ENCODE measurements around the gene TULP4. TPM values are rescaled to one million over a fixed set of nuclear protein-coding genes. Genes with fewer than 3 reads are reported as not detected.
"Not testable (repeated sequence)": the region's sequence is repeated elsewhere in the genome, so short reads cannot be mapped to it uniquely, and the experiment has no call there.

TULP4 gene
- total RNA-seq, 2 donors from 2014 or later, result 111 to 119 TPM

DNA sequence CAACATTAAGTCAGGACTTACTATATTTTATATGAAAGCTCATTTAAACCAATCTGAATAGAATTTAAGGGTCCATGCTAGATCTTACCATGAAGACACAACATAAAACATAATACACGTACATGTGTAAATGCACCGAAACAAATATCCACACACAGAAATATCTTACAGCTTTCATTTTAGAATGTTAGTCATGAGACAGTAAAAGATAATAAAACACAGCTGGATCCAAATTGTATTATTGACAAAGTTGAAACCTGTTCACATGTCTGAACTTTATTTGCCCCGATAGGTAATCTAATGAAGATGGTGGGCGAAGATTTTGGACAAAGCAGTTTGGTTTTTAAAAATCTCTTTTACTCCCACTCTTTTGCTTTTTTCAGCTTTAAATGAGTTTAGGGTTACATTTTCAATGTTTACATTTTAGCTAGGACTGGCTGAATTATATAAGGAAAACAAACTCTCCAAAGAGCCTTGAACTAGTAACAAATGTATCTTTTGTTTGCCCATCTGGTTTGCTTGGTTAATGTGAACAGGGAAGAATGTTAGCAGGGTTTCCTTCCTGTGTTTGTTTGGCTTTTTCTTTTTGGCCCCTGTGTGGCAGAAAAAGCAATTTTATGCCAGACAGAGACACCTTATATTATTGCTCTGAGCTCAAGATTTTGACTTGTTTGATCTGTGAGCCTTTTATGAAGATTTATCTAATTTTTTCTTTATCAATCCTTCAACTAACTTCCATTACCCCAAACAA lies 242.5 kb downstream of the TULP4 start:
- H3K4me3 ChIP-seq, result no peak overlapping the region
- H3K27ac ChIP-seq, result peak overlapping the region in 1 of 2 donors; percentile 54
- DNase-seq (ENCODE audit: low spot score), result no peak
- H3K36me3 ChIP-seq, result no peaks in the 10 kb centered on the region
- no peaks in the 10 kb centered on the region for H3K9me3 ChIP-seq
- H3K27me3 ChIP-seq (replicated peaks; ENCODE audit: insufficient read depth), result no peaks in the 10 kb centered on the region
- intact Hi-C loops (cut with DNase I), result no loop called here
- no peak for TF ChIP-seq POLR2AphosphoS5 (IDR thresholded peaks at IDR 0.05)
- TF ChIP-seq, protein P1, sequence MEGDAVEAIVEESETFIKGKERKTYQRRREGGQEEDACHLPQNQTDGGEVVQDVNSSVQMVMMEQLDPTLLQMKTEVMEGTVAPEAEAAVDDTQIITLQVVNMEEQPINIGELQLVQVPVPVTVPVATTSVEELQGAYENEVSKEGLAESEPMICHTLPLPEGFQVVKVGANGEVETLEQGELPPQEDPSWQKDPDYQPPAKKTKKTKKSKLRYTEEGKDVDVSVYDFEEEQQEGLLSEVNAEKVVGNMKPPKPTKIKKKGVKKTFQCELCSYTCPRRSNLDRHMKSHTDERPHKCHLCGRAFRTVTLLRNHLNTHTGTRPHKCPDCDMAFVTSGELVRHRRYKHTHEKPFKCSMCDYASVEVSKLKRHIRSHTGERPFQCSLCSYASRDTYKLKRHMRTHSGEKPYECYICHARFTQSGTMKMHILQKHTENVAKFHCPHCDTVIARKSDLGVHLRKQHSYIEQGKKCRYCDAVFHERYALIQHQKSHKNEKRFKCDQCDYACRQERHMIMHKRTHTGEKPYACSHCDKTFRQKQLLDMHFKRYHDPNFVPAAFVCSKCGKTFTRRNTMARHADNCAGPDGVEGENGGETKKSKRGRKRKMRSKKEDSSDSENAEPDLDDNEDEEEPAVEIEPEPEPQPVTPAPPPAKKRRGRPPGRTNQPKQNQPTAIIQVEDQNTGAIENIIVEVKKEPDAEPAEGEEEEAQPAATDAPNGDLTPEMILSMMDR (IDR thresholded peaks at IDR 0.05), result no peak
- no peak for TF ChIP-seq POLR2A (IDR thresholded peaks at IDR 0.05)
- WGBS, result 54% methylated on average over 4 of the region's 4 CpGs
- H3K4me1 ChIP-seq (replicated peaks), result no peaks in the 10 kb centered on the region

DNA sequence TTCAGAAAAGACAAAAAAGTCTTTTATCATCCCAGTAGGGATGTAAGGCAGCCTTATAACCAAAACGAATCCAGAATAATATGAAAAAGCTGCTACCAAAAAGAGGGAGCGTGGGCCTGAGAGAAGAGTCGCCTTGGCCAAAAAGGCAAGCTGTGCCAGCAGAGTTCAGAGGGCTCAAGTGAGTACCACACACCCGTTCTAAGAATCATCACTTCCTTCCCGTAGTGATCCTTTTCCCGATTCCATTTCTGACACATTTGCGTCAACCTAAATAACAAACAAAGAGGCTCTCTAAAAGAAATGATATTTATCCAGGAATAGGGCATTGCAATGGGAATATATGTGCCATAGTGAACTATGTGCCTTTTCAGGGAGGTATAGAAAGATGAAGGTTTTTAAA lies 243.8 kb downstream of the TULP4 start:
- Histone ChIP-seq H3K4me1 (replicated peaks) (peaks cover 3% of the 10 kb centered on the region), H3K27me3 (replicated peaks; ENCODE audit: insufficient read depth) (no peaks in the 10 kb centered on the region), H3K9me3 (no peaks in the 10 kb centered on the region), H3K36me3 (no peaks in the 10 kb centered on the region), H3K4me3 (no peak overlapping the region), H3K27ac (no peak overlapping the region)
- TF ChIP-seq, protein P1 (IDR thresholded peaks at IDR 0.05), result no peak
- TF ChIP-seq POLR2AphosphoS5 (IDR thresholded peaks at IDR 0.05), result no peak
- TF ChIP-seq POLR2A (IDR thresholded peaks at IDR 0.05), result no peak
- no peak for DNase-seq (ENCODE audit: low spot score)
- WGBS, result 48% methylated on average over 7 of the region's 7 CpGs
- intact Hi-C loops (cut with DNase I), result no loop called here

DNA sequence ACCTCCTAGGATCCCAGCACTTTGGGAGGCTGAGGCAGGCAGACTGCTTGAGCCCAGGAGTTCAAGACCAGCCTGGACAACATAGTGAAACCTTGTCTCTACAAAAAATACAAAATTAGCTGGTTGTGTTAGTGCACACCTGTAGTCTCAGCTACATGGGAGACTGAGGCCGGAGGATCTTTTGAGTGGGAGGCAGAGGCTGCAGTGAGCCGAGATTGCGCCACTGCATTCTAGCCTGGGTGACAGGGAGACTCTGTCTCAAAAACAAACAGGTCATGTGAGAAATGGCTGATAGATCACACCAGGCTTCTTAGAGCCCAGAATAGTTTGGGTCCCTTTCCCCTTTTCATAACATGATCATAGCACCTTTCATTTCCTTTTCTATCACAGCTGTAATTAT lies 244.8 kb downstream of the TULP4 start:
- intact Hi-C loops (cut with DNase I); H3K27me3 ChIP-seq (replicated peaks; ENCODE audit: insufficient read depth); H3K36me3 ChIP-seq; H3K4me1 ChIP-seq (replicated peaks); H3K9me3 ChIP-seq; H3K4me3 ChIP-seq; DNase-seq (ENCODE audit: low spot score): not testable (repeated sequence)
- WGBS, result 99% methylated on average over 3 of the region's 3 CpGs
- H3K27ac ChIP-seq, result peak overlapping the region in 1 of 2 donors; percentile 85

GRCh38 chr6:158557927-158558326 lies 245.7 kb downstream of the TULP4 start:
- H3K4me3 ChIP-seq, result no peak overlapping the region
- 59% methylated on average over 5 of the region's 5 CpGs for WGBS
- peaks cover 8% of the 10 kb centered on the region for H3K4me1 ChIP-seq (replicated peaks)
- peak; percentile 22 for DNase-seq (ENCODE audit: low spot score)
- no peaks in the 10 kb centered on the region for H3K9me3 ChIP-seq
- H3K36me3 ChIP-seq, result no peaks in the 10 kb centered on the region
- intact Hi-C loops (cut with DNase I), result no loop called here
- H3K27me3 ChIP-seq (replicated peaks; ENCODE audit: insufficient read depth), result no peaks in the 10 kb centered on the region
- TF ChIP-seq POLR2A (IDR thresholded peaks at IDR 0.05) (no peak), POLR2AphosphoS5 (IDR thresholded peaks at IDR 0.05) (peak; percentile 53)
- TF ChIP-seq, protein P1 (IDR thresholded peaks at IDR 0.05), result no peak
- peak overlapping the region; percentile 26 to 85 for H3K27ac ChIP-seq

DNA sequence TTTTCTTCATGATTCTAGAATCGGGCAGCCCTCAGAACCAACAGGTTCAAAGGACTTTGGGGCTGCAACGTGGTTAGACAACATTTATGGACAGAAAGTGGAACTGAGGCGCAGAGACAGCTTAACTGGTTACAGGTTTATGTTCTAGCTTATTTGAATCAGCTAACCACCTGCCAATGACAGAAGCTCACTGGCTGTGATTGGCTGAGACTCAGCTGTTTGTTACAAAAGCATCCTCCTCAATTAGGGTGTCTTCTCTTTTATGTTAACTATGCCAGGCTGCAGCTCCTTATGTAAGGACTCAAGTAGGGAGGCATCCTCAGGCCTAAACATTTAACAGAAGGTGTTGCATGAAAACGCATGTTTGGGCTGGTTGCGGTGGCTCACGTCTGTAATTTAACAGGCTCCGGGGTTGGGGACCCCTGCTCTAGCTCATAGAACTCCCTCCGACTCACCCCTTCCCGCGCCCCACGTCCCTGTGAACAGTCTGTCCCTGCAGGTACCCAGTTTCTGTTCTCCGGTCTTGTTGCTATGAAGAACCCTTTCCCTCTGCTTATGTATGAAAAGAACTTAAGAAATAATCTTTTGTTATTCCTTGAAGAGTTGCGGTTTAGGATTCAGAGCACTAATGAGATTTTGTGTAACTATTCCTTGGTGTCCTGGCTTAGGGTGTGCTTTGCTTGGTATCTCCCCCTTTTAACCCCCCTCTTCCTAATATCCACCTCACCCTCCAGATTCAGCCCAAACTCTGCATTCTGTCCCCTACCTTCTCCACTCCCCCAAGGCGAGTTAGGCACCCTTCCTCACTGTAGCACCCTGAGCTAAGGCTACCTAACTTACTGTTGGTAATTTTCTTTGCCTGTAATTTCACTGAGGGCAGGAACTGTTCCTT lies 246.4 kb downstream of the TULP4 start:
- Histone ChIP-seq H3K9me3 (no peaks in the 10 kb centered on the region), H3K36me3 (no peaks in the 10 kb centered on the region), H3K27me3 (replicated peaks; ENCODE audit: insufficient read depth) (no peaks in the 10 kb centered on the region), H3K4me3 (no peak overlapping the region), H3K27ac (peak overlapping the region; percentile 26 to 85), H3K4me1 (replicated peaks) (peaks cover 8% of the 10 kb centered on the region)
- TF ChIP-seq POLR2A (IDR thresholded peaks at IDR 0.05), result no peak
- no peak for TF ChIP-seq POLR2AphosphoS5 (IDR thresholded peaks at IDR 0.05)
- TF ChIP-seq, protein P1 (IDR thresholded peaks at IDR 0.05), result no peak
- DNase-seq (ENCODE audit: low spot score), result no peak
- intact Hi-C loops (cut with DNase I), result no loop called here
- 92% methylated on average over 14 of the region's 14 CpGs for WGBS

All from prostate gland (tissue), 2 donors.